Activated B cell treated with CpG ODN at 0.5 μM for 24 hours (primary cell): Measurements from ENCODE around the gene NCSTN. TPM values are rescaled to one million over a fixed set of nuclear protein-coding genes. Genes with fewer than 3 reads are reported as not detected.

ENCODE experiments used
- ATAC-seq: fragments of 200-7000 bp; cut with Tn5 transposase; one replicate; pipeline ENCODE4 v1.10.0; 2021; ENCODE audit warnings: low read depth, mild to moderate bottlenecking, moderate library complexity
- CTCF ChIA-PET: fragments of 350-600 bp; sonication (Branson Sonifier 250); formaldehyde crosslinking; loops from one replicate; lab custom pipeline; 2021; ENCODE audit warnings: antibody characterized with exemption; lab: Charles Lee
- POLR2A ChIA-PET: fragments of 350-600 bp; sonication (Branson Sonifier 250); formaldehyde crosslinking; loops from one replicate; lab custom pipeline; 2021; ENCODE audit warnings: antibody characterized with exemption; lab: Charles Lee
- DNase-seq: peaks from one replicate; pipeline ENCODE4 v3.0.0; 2022
- H3K27ac Mint-ChIP-seq: one replicate; pipeline ENCODE4 v1.8.0; 2020; ENCODE audit warnings: mixed read lengths
- H3K27me3 Mint-ChIP-seq: one replicate; pipeline ENCODE4 v1.8.0; 2021; ENCODE audit warnings: mixed read lengths
- H3K36me3 Mint-ChIP-seq: one replicate; pipeline ENCODE4 v1.8.0; 2021; ENCODE audit warnings: low read depth, mixed read lengths
- H3K4me1 Mint-ChIP-seq: one replicate; pipeline ENCODE4 v1.8.0; 2021; ENCODE audit warnings: mixed read lengths
- H3K4me3 Mint-ChIP-seq: one replicate; pipeline ENCODE4 v1.8.0; 2020; ENCODE audit warnings: mild to moderate bottlenecking, mixed read lengths
- H3K9me3 Mint-ChIP-seq: one replicate; pipeline ENCODE4 v1.8.0; 2020; ENCODE audit warnings: mixed read lengths
- CTCF ChIP-seq: fragments of 200-600 bp; IDR thresholded peaks from one replicate; pipeline ENCODE4 v1.8.0; 2022; ENCODE audit warnings: antibody characterized with exemption, mild to moderate bottlenecking
- intact Hi-C: fragments of 100-400 bp; cut with micrococcal nuclease; formaldehyde crosslinking; loops from one replicate; pipeline ENCODE4 v1.15.1; 2024
- total RNA-seq: library from RNA; stranded (reverse); gene quantifications from 2 replicates; pipeline ENCODE4 v1.2.3, GENCODE V29; 2022

Gene NCSTN
- total RNA-seq, 1 donor from 2014 or later, result 118 TPM

GRCh38 chr1:160402001-160402795 lies 59.0 kb downstream of the NCSTN start:
- TF ChIP-seq CTCF, result no peak
- H3K27me3 Mint-ChIP-seq, result no peaks in the 10 kb centered on the region
- H3K36me3 Mint-ChIP-seq, result no peaks in the 10 kb centered on the region
- no peak for ATAC-seq
- peak overlapping the region; percentile 42 for H3K27ac Mint-ChIP-seq
- no peaks in the 10 kb centered on the region for H3K9me3 Mint-ChIP-seq
- H3K4me1 Mint-ChIP-seq, result peaks cover 46% of the 10 kb centered on the region
- CTCF ChIA-PET, result no interaction called here
- intact Hi-C loops, result no loop called here
- peak overlapping the region; percentile 84 for H3K4me3 Mint-ChIP-seq
- POLR2A ChIA-PET, result interaction anchor here (0.7 kb wide), 1 partner anchor 9 kb away, joined by 3 read pairs; no protein-coding TSS in a partner anchor
- no peak for DNase-seq

- H3K9me3 Mint-ChIP-seq, result no peaks in the 10 kb centered on the region
- no peak overlapping the region for H3K4me3 Mint-ChIP-seq
- ChIA-PET CTCF (no interaction called here), POLR2A (no interaction called here)
- H3K36me3 Mint-ChIP-seq, result no peaks in the 10 kb centered on the region
- peaks cover 46% of the 10 kb centered on the region for H3K4me1 Mint-ChIP-seq
- no peaks in the 10 kb centered on the region for H3K27me3 Mint-ChIP-seq
- intact Hi-C loops, result no loop called here
- no peak for TF ChIP-seq CTCF
- no peak overlapping the region for H3K27ac Mint-ChIP-seq
- DNase-seq, result no peak
- no peak for ATAC-seq
Observed at GRCh38 chr1:160403244-160403643, 60.1 kb downstream of the NCSTN start.

GRCh38 chr1:160404094-160404493 lies 60.9 kb downstream of the NCSTN start:
- H3K4me1 Mint-ChIP-seq, result peaks cover 45% of the 10 kb centered on the region
- POLR2A ChIA-PET, result no interaction called here
- no peaks in the 10 kb centered on the region for H3K27me3 Mint-ChIP-seq
- H3K9me3 Mint-ChIP-seq, result no peaks in the 10 kb centered on the region
- CTCF ChIA-PET, result no interaction called here
- ATAC-seq (peak; percentile 74), DNase-seq (no peak)
- H3K27ac Mint-ChIP-seq, result peak overlapping the region; percentile 43
- H3K36me3 Mint-ChIP-seq, result no peaks in the 10 kb centered on the region
- intact Hi-C loops, result no loop called here
- H3K4me3 Mint-ChIP-seq, result no peak overlapping the region
- no peak for TF ChIP-seq CTCF

- intact Hi-C loops, result no loop called here
- no peak for DNase-seq
- Mint-ChIP-seq H3K4me1 (peaks cover 44% of the 10 kb centered on the region), H3K27me3 (no peaks in the 10 kb centered on the region), H3K27ac (no peak overlapping the region), H3K36me3 (no peaks in the 10 kb centered on the region), H3K9me3 (no peaks in the 10 kb centered on the region), H3K4me3 (no peak overlapping the region)
- ChIA-PET POLR2A (no interaction called here), CTCF (no interaction called here)
- no peak for ATAC-seq
- TF ChIP-seq CTCF, result no peak
Observed at GRCh38 chr1:160405331-160405877, 62.2 kb downstream of the NCSTN start.

GRCh38 chr1:160406131-160406968 lies 63.2 kb downstream of the NCSTN start:
- Mint-ChIP-seq H3K9me3 (no peaks in the 10 kb centered on the region), H3K27ac (no peak overlapping the region), H3K4me1 (peaks cover 40% of the 10 kb centered on the region), H3K36me3 (no peaks in the 10 kb centered on the region), H3K4me3 (no peak overlapping the region), H3K27me3 (no peaks in the 10 kb centered on the region)
- ChIA-PET CTCF (no interaction called here), POLR2A (no interaction called here)
- DNase-seq, result no peak
- intact Hi-C loops, result no loop called here
- no peak for ATAC-seq
- TF ChIP-seq CTCF, result no peak
